ELF-1 (cell line): Measurements from ENCODE around the gene TAPT1.

ENCODE experiments used
- DNase-seq: peaks from one replicate; pipeline ENCODE4 v3.0.0-alpha.2; 2016; ENCODE audit warnings: low read depth, low spot score

The TAPT1 gene

GRCh38 chr4:16245241-16245640, 19.0 kb upstream of the TAPT1 start:
- no peak for DNase-seq

- DNase-seq, result no peak
Observed at GRCh38 chr4:16243285-16243684, 17.0 kb upstream of the TAPT1 start.

- no peak for DNase-seq
Observed at GRCh38 chr4:16240300-16240699, 14.0 kb upstream of the TAPT1 start.

- DNase-seq, result no peak
Observed at GRCh38 chr4:16239086-16239485, 12.8 kb upstream of the TAPT1 start.

- no peak for DNase-seq
Observed at GRCh38 chr4:16238327-16238726, 12.1 kb upstream of the TAPT1 start.

- DNase-seq, result no peak
Observed at GRCh38 chr4:16237715-16238114, 11.4 kb upstream of the TAPT1 start.

- no peak for DNase-seq
Observed at GRCh38 chr4:16236402-16237023, 10.2 kb upstream of the TAPT1 start.

GRCh38 chr4:16235209-16235608, 8.9 kb upstream of the TAPT1 start:
- no peak for DNase-seq

GRCh38 chr4:16233569-16234177, 7.4 kb upstream of the TAPT1 start:
- DNase-seq, result no peak

- no peak for DNase-seq
Observed at GRCh38 chr4:16231570-16232245, 5.4 kb upstream of the TAPT1 start.

GRCh38 chr4:16230308-16230707, 4.0 kb upstream of the TAPT1 start:
- no peak for DNase-seq

- no peak for DNase-seq
Observed at GRCh38 chr4:16229604-16230003, 3.3 kb upstream of the TAPT1 start.

- peak; percentile 42 for DNase-seq
Observed at GRCh38 chr4:16227462-16227868, 1.2 kb upstream of the TAPT1 start.

GRCh38 chr4:16226816-16227461, 668 bp upstream of the TAPT1 start:
- peak; percentile 70 for DNase-seq

- DNase-seq, result no peak
Observed at GRCh38 chr4:16225167-16225862, 956 bp downstream of the TAPT1 start.

GRCh38 chr4:16224264-16225166, 1.8 kb downstream of the TAPT1 start:
- DNase-seq, result peak; percentile 49

- no peak for DNase-seq
Observed at GRCh38 chr4:16222957-16223527, 3.2 kb downstream of the TAPT1 start.

GRCh38 chr4:16218950-16219349, 7.3 kb downstream of the TAPT1 start:
- DNase-seq, result no peak

GRCh38 chr4:16217300-16218051, 8.8 kb downstream of the TAPT1 start:
- DNase-seq, result no peak

- DNase-seq, result no peak
Observed at GRCh38 chr4:16213121-16213520, 13.2 kb downstream of the TAPT1 start.
